Testis (tissue), 3 donors: ENCODE results near the gene SMCR8. TPM values are rescaled to one million over a fixed set of nuclear protein-coding genes. Genes with fewer than 3 reads are reported as not detected.
A peak's percentile ranks its signal among the peaks of the same experiment; 100 is the strongest.
"Not testable (repeated sequence)": the region's sequence is repeated elsewhere in the genome, so short reads cannot be mapped to it uniquely, and the experiment has no call there.

ENCODE experiments used
- DNase-seq: peaks from one replicate; pipeline ENCODE4 v3.0.0-alpha.2; 2019
- H3K27ac ChIP-seq, 2 donors: fragments of 200-600 bp; sonication (generic); one replicate each; pipeline ENCODE4 v1.5.1; 2019
- H3K27me3 ChIP-seq: fragments of 200-600 bp; sonication (generic); one replicate; pipeline ENCODE4 v1.5.1; 2019
- H3K36me3 ChIP-seq: fragments of 200-600 bp; sonication (generic); one replicate; pipeline ENCODE4 v1.5.1; 2017; ENCODE audit warnings: low read depth; ENCODE audit errors: missing control alignments
- H3K4me1 ChIP-seq: fragments of 200-600 bp; sonication (generic); one replicate; pipeline ENCODE4 v1.5.1; 2019
- H3K4me3 ChIP-seq, 2 donors: fragments of 200-600 bp; sonication (generic); one replicate each; pipeline ENCODE4 v1.5.1; 2017 to 2019
- H3K9me3 ChIP-seq: fragments of 200-600 bp; sonication (generic); one replicate; pipeline ENCODE4 v1.5.1; 2017
- POLR2A ChIP-seq: fragments of 450-650 bp; IDR thresholded peaks from one replicate; pipeline ENCODE4 v1.6.1; 2017; ENCODE audit warnings: antibody characterized with exemption, mild to moderate bottlenecking, moderate library complexity
- WGBS, 2 donors: methylation state at CpG; one replicate each; pipeline ENCODE4 v1.1.5; 2018; 5-methylcytosine and 5-hydroxymethylcytosine counted together
- intact Hi-C: fragments of 100-400 bp; cut with DNase I; formaldehyde crosslinking; loops from one replicate; pipeline ENCODE4 v1.15.1; 2023; ENCODE audit warnings: low total_unique reads
- polyA plus RNA-seq: library from polyadenylated mRNA; stranded (reverse); fragments of 350-450 nt; fragmentation: Illumina TruSeq; extraction: RNeasy Lipid Tissue Mini Kit (QIAGEN cat#74804); gene quantifications from one replicate; pipeline ENCODE4 v1.2.3, GENCODE V29; 2014; ENCODE audit warnings: low read depth, low replicate concordance; ENCODE audit not compliant: insufficient read depth
- total RNA-seq, 2 donors: library from RNA; depleted of rRNA; stranded (reverse); fragments of >200 nt; gene quantifications; one replicate each; pipeline ENCODE4 v1.2.3, GENCODE V29; 2016
- TF ChIP-seq, protein P1 (sequence below), 3 experiments: fragments of 450-650 bp in 2 of 3; fragments of 200-600 bp in 1 of 3; sonication (generic) in 1 of 3; IDR thresholded peaks; one replicate each; pipeline ENCODE4 v1.5.1; 2016 to 2019; ENCODE audit warnings: antibody characterized with exemption in 3 of 3, mild to moderate bottlenecking in 2 of 3, moderate library complexity in 1 of 3

The SMCR8 gene
- total and polyA plus RNA-seq, 3 donors from 2014 or later, result 20.3 to 27.7 (median 25.0) TPM

DNA sequence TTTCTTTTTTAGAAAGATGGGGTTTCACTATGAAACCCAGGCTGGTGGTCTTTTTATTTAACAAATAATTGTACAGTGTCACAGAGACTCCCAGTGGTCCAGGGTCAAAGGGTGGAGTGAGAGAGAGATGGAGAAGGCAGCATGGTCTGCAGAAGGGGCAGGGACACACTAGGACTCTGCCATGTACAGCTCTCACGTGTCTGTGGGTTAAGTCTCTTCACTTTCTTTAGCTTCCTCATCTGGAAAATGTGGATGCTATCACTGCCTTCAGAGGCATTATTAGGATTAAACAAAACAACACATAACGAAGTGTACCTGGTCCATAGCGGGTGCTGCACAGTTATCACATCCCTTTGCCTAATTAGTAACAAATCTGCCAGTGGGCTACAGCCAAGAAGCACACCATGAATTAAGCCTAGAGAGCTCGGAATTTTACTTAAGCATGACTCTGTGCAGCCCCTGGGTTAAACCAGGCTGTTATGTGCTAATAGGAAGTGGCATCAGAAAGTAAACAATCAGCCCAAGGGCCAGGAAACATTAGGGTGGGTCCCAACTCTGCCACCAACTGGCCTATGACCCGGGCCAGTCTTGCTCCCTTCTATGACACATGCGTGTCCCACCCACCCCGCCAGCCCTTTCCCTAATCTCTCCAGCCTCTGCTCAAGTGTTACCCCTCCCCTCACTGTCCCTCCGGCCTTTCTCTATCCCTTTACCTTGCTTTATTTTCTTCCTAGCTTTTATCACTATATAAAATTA lies 14.2 kb upstream of the SMCR8 start:
- H3K9me3 ChIP-seq, result no peaks in the 10 kb centered on the region
- intact Hi-C loops, result no loop called here
- no peaks in the 10 kb centered on the region for H3K36me3 ChIP-seq
- no peak overlapping the region for H3K27ac ChIP-seq
- DNase-seq, result no peak
- WGBS, 2 donors, result 81 to 82% methylated on average over 8 of the region's 8 CpGs
- no peaks in the 10 kb centered on the region for H3K27me3 ChIP-seq
- TF ChIP-seq, protein P1, sequence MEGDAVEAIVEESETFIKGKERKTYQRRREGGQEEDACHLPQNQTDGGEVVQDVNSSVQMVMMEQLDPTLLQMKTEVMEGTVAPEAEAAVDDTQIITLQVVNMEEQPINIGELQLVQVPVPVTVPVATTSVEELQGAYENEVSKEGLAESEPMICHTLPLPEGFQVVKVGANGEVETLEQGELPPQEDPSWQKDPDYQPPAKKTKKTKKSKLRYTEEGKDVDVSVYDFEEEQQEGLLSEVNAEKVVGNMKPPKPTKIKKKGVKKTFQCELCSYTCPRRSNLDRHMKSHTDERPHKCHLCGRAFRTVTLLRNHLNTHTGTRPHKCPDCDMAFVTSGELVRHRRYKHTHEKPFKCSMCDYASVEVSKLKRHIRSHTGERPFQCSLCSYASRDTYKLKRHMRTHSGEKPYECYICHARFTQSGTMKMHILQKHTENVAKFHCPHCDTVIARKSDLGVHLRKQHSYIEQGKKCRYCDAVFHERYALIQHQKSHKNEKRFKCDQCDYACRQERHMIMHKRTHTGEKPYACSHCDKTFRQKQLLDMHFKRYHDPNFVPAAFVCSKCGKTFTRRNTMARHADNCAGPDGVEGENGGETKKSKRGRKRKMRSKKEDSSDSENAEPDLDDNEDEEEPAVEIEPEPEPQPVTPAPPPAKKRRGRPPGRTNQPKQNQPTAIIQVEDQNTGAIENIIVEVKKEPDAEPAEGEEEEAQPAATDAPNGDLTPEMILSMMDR (IDR thresholded peaks at IDR 0.05), result no peak
- no peak for TF ChIP-seq POLR2A
- no peak overlapping the region for H3K4me3 ChIP-seq
- no peaks in the 10 kb centered on the region for H3K4me1 ChIP-seq

DNA sequence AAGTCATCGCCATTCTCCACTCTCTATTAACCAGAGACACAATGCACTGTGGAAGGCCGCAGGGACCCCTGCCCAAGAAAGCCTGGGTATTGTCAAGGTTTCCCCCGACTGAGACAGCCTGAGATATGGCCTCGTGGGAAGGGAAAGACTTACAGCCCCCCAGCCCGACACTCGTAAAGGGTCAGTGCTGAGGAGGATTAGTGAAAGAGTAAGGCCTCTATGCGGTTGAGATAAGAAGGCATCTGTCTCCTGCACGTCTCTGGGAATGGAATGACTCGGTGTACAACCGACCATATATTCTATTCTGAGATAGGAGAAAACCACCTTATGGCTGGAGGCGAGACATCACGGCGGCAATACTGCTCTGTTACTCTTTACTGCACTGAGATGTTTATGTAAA lies 11.9 kb upstream of the SMCR8 start:
- H3K27me3 ChIP-seq, H3K27ac ChIP-seq, H3K4me3 ChIP-seq, DNase-seq, H3K9me3 ChIP-seq, H3K36me3 ChIP-seq, H3K4me1 ChIP-seq, intact Hi-C loops: not testable (repeated sequence)
- 71 to 79% methylated on average over 13 of the region's 13 CpGs for WGBS, 2 donors

DNA sequence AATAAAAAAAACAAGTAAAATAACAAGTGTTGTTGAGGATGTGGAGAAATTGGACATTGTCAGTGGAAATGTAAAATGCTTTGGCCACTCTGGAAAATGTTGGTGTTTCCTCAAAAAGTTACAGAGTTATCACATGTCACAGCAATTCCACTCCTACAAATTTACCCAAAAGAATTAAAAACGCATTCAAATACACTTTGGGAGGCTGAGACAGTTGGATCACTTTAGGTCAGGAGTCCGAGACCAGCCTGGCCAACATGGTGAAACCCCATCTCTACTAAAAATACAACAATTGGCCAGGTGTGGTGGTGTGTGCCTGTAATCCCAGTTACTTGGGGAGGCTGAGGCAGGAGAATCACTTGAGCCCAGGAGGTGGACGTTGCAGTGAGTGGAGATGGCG lies 5.9 kb upstream of the SMCR8 start:
- H3K36me3 ChIP-seq, result no peaks in the 10 kb centered on the region
- DNase-seq, result no peak
- no peaks in the 10 kb centered on the region for H3K27me3 ChIP-seq
- TF ChIP-seq POLR2A, result no peak
- TF ChIP-seq, protein P1 (IDR thresholded peaks at IDR 0.05), result no peak
- 93 to 96% methylated on average over 4 of the region's 4 CpGs for whole genome bisulfite sequencing, 2 donors
- H3K9me3 ChIP-seq, result no peaks in the 10 kb centered on the region
- intact Hi-C loops, result no loop called here
- no peak overlapping the region for H3K27ac ChIP-seq
- H3K4me3 ChIP-seq, result no peak overlapping the region
- peaks cover 9% of the 10 kb centered on the region for H3K4me1 ChIP-seq

DNA sequence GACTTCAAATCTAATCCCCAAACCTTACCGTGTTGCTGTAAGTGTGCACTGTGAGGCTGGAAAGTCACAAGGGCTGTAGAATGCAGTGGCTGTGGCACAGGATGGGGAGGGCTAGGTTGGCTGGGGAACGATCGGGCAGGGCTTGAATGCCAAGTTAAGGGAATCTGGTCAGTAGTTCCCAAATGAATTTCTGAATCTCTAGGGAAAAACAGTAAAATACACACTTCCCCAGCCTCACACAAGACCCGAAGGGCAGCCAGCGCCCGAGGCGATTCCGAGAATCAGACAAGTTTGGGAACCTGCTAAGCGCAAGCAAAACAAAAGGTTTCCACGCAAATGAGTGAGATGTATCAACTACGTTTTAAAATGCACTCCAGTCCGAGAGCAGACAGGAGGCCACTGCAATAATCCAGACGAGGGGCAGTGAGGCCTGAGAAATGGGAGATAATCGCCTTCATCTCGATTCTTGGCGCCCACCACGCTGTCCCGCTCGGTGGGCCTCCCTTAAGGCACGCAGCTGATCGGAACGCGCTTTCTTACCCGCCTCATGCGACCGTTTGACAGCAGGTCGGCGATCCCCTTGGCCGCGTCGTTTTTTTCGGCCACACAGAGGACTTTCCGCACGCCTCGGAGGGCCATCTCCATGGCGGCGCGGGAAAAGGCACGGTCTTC lies 898 bp upstream of the SMCR8 start:
- no peak for DNase-seq
- no peak for TF ChIP-seq POLR2A
- TF ChIP-seq, protein P1 (IDR thresholded peaks at IDR 0.05), result no peak
- Histone ChIP-seq H3K36me3 (no peaks in the 10 kb centered on the region), H3K4me3 (peak overlapping the region; percentile 73 to 92), H3K27me3 (no peaks in the 10 kb centered on the region), H3K9me3 (no peaks in the 10 kb centered on the region), H3K4me1 (peaks cover 45% of the 10 kb centered on the region), H3K27ac (peak overlapping the region; percentile 85 to 86)
- intact Hi-C loops, result no loop called here
- WGBS, 2 donors, result 1 to 2% methylated on average over 15 to 33 of the region's 39 CpGs

DNA sequence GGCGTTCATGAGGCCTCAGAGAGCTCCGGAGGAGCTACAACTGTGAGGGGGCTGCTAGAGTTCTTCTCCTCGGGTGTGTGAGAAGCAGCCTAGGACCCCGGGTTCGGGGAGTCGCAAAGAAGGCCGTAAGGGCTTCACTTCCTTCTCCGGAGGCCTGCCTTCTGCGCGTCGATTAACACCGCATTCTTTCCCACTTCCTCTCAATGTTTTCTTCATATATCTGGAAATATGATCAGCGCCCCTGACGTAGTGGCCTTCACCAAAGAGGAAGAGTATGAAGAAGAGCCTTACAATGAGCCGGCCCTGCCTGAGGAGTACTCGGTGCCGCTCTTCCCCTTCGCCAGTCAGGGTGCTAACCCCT lies 449 bp downstream of the SMCR8 start:
- intact Hi-C loops, result no loop called here
- Histone ChIP-seq H3K27ac (peak overlapping the region; percentile 85 to 86), H3K4me1 (peaks cover 56% of the 10 kb centered on the region), H3K27me3 (no peaks in the 10 kb centered on the region), H3K36me3 (no peaks in the 10 kb centered on the region), H3K4me3 (peak overlapping the region; percentile 73 to 92), H3K9me3 (no peaks in the 10 kb centered on the region)
- TF ChIP-seq, protein P1 (IDR thresholded peaks at IDR 0.05), result no peak
- no peak for TF ChIP-seq POLR2A
- no peak for DNase-seq
- WGBS, 2 donors, result 5 to 6% methylated on average over 11 to 18 of the region's 18 CpGs
